Measurements from ENCODE around the gene THRB.

The THRB gene

GRCh38 chr3:24385012-24385615 is 109.5 kb downstream of the THRB start:
- no peak for DNase-seq (ENCODE audit: low read depth)
- TF ChIP-seq CTCF (conservative IDR thresholded peaks at IDR 0.05; ENCODE audit: low read depth, low read length) = no peak
- no peak overlapping the region for H3K4me3 ChIP-seq (ENCODE audit: low read depth, low read length)

- H3K4me3 ChIP-seq (ENCODE audit: low read depth, low read length) = no peak overlapping the region
- TF ChIP-seq CTCF (conservative IDR thresholded peaks at IDR 0.05; ENCODE audit: low read depth, low read length) = no peak
- DNase-seq (ENCODE audit: low read depth) = no peak
Observed at GRCh38 chr3:24382647-24383046, 112.0 kb downstream of the THRB start.

- DNase-seq (ENCODE audit: low read depth) = no peak
- no peak for TF ChIP-seq CTCF (conservative IDR thresholded peaks at IDR 0.05; ENCODE audit: low read depth, low read length)
- no peak overlapping the region for H3K4me3 ChIP-seq (ENCODE audit: low read depth, low read length)
Observed at GRCh38 chr3:24379936-24380335, 114.7 kb downstream of the THRB start.

- no peak overlapping the region for H3K4me3 ChIP-seq (ENCODE audit: low read depth, low read length)
- TF ChIP-seq CTCF (conservative IDR thresholded peaks at IDR 0.05; ENCODE audit: low read depth, low read length) = no peak
Observed at GRCh38 chr3:24378313-24378712, 116.3 kb downstream of the THRB start.

GRCh38 chr3:24377218-24377993 is 117.2 kb downstream of the THRB start:
- H3K4me3 ChIP-seq (ENCODE audit: low read depth, low read length) = no peak overlapping the region
- no peak for TF ChIP-seq CTCF (conservative IDR thresholded peaks at IDR 0.05; ENCODE audit: low read depth, low read length)
- no peak for DNase-seq (ENCODE audit: low read depth)

More at GRCh38 chr3:24378313-24378712, 116.3 kb downstream of the THRB start:
- no peak for DNase-seq (ENCODE audit: low read depth)

GRCh38 chr3:24375947-24376384 is 118.7 kb downstream of the THRB start:
- H3K4me3 ChIP-seq (ENCODE audit: low read depth, low read length) = no peak overlapping the region
- no peak for TF ChIP-seq CTCF (conservative IDR thresholded peaks at IDR 0.05; ENCODE audit: low read depth, low read length)
- peak; percentile 30 for DNase-seq (ENCODE audit: low read depth)
